Activated naive CD4-positive, alpha-beta T cell treated with anti-CD3 and anti-CD28 coated beads, Interleukin-2, amount 10 ng/mL, durations not matched to agents 7 days and 5 days (primary cell): ENCODE data around the gene RNF44.
A peak's percentile ranks its signal among the peaks of the same experiment; 100 is the strongest.

Source experiments
- CTCF ChIA-PET: fragments of 350-600 bp; sonication (Branson Sonifier 250); formaldehyde crosslinking; loops from one replicate; lab custom pipeline; 2021; ENCODE audit warnings: antibody characterized with exemption; lab: Charles Lee
- DNase-seq: peaks from one replicate; pipeline ENCODE4 v3.0.0-alpha.2; 2020
- H3K27ac Mint-ChIP-seq: one replicate; pipeline ENCODE4 v1.8.0; 2021; ENCODE audit warnings: mild to moderate bottlenecking, moderate library complexity, mixed read lengths
- H3K27me3 Mint-ChIP-seq: one replicate; pipeline ENCODE4 v1.8.0; 2021; ENCODE audit warnings: mild to moderate bottlenecking, mixed read lengths
- H3K36me3 Mint-ChIP-seq: one replicate; pipeline ENCODE4 v1.8.0; 2021; ENCODE audit warnings: mixed read lengths
- H3K4me1 Mint-ChIP-seq: one replicate; pipeline ENCODE4 v1.8.0; 2021; ENCODE audit warnings: mixed read lengths
- H3K4me3 Mint-ChIP-seq: one replicate; pipeline ENCODE4 v1.8.0; 2021; ENCODE audit warnings: mild to moderate bottlenecking, moderate library complexity, mixed read lengths
- H3K9me3 Mint-ChIP-seq: one replicate; pipeline ENCODE4 v1.8.0; 2021; ENCODE audit warnings: mixed read lengths

Gene RNF44

DNA sequence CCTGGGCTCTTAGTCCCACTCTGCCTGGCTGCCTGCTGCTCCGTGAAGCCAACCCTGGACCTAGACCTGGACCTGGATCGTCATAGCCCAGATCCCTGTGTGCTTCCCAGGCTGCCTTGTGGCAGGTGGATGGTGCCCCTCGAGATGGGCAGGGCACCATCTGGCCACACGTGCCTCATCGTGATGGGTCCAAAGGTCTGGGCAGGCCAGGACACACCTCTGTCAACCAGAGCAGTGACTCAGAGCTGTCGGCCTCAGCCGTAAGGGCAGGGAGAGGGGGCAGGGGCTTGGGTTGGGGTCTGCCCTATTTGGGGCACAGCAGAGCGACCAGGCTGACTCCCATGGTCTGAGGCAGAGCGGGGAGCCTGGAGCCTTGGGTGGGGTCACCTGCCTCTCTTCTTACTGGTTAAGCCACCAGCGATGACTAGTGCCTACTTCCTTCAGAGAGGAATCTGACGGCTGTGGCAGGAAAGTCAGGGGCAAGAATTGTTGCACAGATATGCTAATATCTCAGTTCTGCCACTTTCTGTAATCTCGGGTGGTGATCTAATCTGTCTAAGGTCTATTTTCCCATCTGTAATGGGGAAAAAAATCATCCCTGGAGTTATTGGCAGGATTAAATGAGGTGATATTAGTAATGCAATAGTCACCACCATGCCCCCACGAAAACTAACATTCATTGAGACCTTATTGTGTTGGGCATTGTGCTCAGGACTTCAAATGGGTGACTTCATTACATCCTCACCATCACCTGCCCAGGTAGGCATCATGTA, 8.7 kb upstream of the RNF44 start:
- Mint-ChIP-seq H3K4me3 (no peak overlapping the region), H3K36me3 (peaks cover 10% of the 10 kb centered on the region), H3K27ac (no peak overlapping the region), H3K9me3 (no peaks in the 10 kb centered on the region), H3K27me3 (no peaks in the 10 kb centered on the region), H3K4me1 (peaks cover 50% of the 10 kb centered on the region)
- DNase-seq, result no peak
- CTCF ChIA-PET, result no interaction called here

DNA sequence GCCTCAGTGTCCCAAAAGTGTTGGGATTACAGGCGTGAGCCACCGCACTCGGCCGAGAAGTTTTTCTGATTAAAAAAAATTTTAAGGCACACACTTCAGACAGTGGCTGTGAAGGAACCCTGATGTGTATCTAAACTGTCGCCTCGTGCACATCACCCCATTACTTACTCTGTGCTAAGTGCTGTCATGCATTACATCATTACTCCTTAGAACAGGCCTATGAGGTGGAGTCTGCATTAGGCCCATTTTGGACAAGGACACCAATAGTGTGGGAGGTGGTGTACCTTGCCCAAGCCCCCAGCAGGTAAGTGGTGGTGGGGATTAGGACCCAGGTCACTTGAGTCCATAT, 8.2 kb upstream of the RNF44 start:
- CTCF ChIA-PET, result no interaction called here

DNA sequence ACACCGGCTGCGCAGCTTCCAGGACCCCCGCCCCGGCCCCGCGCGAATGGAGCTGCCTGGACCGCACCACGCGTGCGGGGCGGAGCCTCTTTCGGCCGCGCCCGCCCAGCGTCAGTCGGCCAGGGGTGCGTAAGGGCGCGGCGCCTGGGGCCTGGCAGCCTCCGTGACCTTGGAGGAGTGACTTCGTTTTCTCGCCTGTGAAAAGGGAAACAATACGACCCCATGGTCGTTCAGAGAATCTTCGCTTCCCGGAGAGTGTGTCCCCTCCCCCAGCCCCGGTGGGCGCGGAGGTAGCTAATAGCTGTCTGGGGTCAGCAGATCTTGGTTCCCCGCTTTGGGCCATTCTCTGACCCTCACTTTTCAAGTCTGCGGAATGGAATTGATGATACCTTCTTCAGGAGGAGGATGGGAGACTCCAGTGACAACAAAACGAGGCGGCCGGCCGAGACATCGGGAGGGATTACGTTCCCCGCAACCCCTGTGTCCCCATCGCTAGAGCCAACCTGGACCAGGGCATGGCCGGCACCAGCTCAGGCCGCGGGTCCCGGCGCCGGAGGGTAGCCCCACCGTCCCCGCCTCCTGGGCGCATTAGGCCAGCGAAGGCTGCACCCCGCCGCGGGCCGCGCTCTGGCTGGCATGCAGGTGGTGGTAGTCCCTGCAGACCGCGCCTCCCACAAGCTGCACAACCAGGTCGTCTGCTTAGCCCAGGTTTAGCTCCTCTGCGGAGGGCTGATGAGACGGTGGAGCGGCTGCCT, 6.4 kb upstream of the RNF44 start:
- Mint-ChIP-seq H3K9me3 (no peaks in the 10 kb centered on the region), H3K4me3 (peak overlapping the region; percentile 93), H3K27me3 (no peaks in the 10 kb centered on the region), H3K27ac (peak overlapping the region; percentile 97), H3K4me1 (peaks cover 65% of the 10 kb centered on the region), H3K36me3 (peaks cover 10% of the 10 kb centered on the region)
- CTCF ChIA-PET, result interaction anchor here (1.0 to 2.8 kb wide), 10 partner anchors 9 to 137 kb away, joined by 3 to 27 read pairs (median 4); partner anchors contain the start of gene CLTB
- DNase-seq, result peak; percentile 86

More for the DNA sequence above, 8.2 kb upstream of the RNF44 start:
- H3K9me3 Mint-ChIP-seq, result no peaks in the 10 kb centered on the region
- H3K4me1 Mint-ChIP-seq, result peaks cover 50% of the 10 kb centered on the region
- H3K27ac Mint-ChIP-seq, result no peak overlapping the region
- peak overlapping the region; percentile 93 for H3K4me3 Mint-ChIP-seq
- no peaks in the 10 kb centered on the region for H3K27me3 Mint-ChIP-seq
- peaks cover 10% of the 10 kb centered on the region for H3K36me3 Mint-ChIP-seq
- DNase-seq, result no peak

DNA sequence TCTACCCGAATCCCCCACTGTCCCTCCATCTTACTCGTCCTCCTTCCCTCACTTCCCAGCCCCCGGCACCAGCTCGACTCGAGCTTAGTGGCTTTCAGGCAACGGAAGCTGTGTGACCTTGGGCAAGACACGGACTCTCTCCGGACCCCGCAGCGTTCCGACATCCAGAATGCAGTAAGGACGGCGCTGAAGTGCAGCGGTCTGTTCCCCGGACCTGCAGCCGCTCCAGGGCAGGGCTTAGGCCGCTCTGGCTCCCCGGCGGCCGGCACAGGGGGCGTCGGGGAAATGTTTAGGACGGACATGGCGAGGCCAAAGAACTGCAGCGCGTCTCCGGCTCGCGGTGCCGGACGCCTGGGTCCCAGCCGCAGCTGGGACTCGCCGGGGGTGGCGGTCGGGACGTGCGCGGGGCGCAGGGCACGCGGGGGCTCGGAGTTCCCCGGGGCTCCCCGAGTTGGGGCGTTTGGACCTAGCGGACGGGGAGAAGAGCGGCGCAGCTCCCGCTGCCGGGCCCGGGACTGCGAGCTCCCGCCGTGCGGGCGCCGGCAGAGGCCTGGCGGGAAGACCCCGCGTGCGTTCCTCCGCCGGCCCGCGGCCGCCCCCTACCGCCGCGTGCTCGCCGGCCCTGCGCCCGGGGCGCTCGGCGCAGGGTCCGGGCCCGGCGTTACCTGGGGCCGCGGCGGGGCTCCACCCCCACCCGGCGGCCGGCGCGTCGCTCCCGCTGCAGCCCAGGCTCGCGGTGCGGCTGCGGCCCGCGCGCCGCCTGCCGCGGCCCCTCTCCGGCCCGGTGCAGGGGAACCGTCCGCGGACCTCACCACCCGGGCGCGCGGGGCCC, 5.6 kb upstream of the RNF44 start:
- CTCF ChIA-PET, result interaction anchor here (1.0 to 2.8 kb wide), 7 partner anchors 8 to 136 kb away, joined by 3 to 27 read pairs (median 5); partner anchors contain the start of gene CLTB
- peak overlapping the region; percentile 98 for H3K27ac Mint-ChIP-seq
- H3K4me3 Mint-ChIP-seq, result peak overlapping the region; percentile 79
- peaks cover 73% of the 10 kb centered on the region for H3K4me1 Mint-ChIP-seq
- H3K9me3 Mint-ChIP-seq, result no peaks in the 10 kb centered on the region
- H3K27me3 Mint-ChIP-seq, result no peaks in the 10 kb centered on the region
- peaks cover 10% of the 10 kb centered on the region for H3K36me3 Mint-ChIP-seq
- peak; percentile 55 for DNase-seq

DNA sequence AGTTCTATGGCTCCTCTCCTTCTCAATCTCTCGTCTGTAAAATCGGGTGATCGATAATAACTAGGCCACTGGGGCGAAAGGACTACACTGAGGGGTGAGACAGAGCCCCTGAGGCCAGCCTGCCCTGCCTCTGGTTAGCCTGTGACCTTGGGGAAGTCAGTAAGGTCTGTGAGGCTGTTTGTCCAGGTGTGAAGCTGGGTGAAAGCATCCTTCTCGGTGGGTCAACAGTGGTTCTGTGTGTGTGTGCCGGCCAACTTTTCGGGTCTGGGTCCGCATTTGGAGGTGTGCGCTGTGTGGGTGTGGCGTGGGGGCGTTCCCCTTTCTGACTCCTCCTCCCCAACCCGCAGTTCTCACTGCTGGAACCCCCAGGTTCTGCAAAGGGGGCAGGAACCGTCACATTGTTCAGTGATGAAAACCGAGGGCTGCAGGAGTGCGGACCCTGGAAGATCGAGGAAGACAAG, 5.0 kb upstream of the RNF44 start:
- H3K9me3 Mint-ChIP-seq, result no peaks in the 10 kb centered on the region
- peaks cover 69% of the 10 kb centered on the region for H3K4me1 Mint-ChIP-seq
- H3K27me3 Mint-ChIP-seq, result no peaks in the 10 kb centered on the region
- peak; percentile 84 for DNase-seq
- peak overlapping the region; percentile 79 for H3K4me3 Mint-ChIP-seq
- CTCF ChIA-PET, result interaction anchor here (1.3 to 2.8 kb wide), 4 partner anchors 8 to 125 kb away, joined by 3 to 27 read pairs (median 16); partner anchors contain the start of gene CLTB
- H3K27ac Mint-ChIP-seq, result peak overlapping the region; percentile 98
- peaks cover 10% of the 10 kb centered on the region for H3K36me3 Mint-ChIP-seq

DNA sequence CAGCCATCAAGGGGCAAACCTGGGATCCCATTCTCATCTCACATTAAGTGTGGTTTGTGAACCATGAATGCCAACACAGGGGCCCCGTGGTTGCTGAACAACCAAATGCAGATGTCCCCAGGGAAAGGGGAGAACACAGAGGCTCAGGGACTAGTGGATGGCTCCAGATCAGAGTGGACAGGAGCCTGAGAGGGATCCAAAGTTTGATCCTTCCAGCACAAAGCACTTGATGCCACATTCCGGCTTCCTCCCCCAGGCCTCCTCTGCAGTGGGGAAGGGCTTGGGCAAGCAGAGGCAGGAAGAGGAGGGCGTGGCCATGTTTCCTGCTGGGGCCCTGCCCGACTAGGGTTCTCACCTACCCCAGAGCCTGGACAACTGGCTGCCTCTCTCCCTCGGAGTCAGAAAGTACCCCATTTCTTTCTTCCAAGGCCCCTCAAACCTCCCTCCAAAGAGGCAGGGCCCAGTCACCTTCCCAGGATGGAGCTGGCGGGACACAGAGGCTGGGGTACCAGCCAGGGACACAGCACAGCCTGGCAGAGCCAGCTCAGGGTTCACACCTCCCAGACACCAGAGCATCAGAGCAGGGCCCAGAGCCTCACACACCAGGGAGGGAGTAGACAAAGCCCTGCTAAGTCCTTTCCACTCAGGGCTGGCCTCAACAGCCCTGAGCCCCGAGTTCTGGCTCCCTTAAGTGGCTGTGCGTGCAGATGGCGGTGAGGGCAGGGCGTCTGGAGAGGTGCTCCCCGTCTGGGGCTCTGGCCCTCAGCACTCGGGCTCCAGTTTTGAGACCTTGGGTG, 4.3 kb upstream of the RNF44 start:
- Mint-ChIP-seq H3K9me3 (no peaks in the 10 kb centered on the region), H3K4me3 (peak overlapping the region; percentile 79), H3K4me1 (peaks cover 69% of the 10 kb centered on the region), H3K27ac (peak overlapping the region; percentile 98), H3K36me3 (peaks cover 10% of the 10 kb centered on the region), H3K27me3 (no peaks in the 10 kb centered on the region)
- DNase-seq, result peak; percentile 88
- CTCF ChIA-PET, result no interaction called here

DNA sequence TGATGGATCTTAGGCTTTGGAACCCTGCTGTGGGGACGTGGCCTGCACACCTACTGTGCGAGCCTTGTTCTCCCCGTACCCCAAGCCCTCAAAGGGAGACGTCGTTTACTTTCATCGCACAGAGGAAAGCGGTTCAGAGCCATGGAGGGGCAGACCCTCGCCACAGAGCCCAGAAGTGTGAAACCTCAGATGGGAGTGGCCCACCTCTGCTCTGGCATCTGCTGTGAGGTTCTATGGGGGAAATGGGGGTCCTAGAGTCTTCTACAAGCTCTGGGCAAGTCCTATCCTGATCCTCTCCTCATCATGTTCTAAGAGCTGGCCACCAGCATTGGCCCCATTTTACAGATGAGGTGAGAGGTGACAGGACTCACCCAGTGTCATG, 3.7 kb upstream of the RNF44 start:
- Mint-ChIP-seq H3K9me3 (no peaks in the 10 kb centered on the region), H3K36me3 (peaks cover 12% of the 10 kb centered on the region), H3K4me3 (peak overlapping the region; percentile 79), H3K4me1 (peaks cover 65% of the 10 kb centered on the region), H3K27me3 (no peaks in the 10 kb centered on the region), H3K27ac (peak overlapping the region; percentile 98)
- DNase-seq, result no peak
- CTCF ChIA-PET, result no interaction called here

DNA sequence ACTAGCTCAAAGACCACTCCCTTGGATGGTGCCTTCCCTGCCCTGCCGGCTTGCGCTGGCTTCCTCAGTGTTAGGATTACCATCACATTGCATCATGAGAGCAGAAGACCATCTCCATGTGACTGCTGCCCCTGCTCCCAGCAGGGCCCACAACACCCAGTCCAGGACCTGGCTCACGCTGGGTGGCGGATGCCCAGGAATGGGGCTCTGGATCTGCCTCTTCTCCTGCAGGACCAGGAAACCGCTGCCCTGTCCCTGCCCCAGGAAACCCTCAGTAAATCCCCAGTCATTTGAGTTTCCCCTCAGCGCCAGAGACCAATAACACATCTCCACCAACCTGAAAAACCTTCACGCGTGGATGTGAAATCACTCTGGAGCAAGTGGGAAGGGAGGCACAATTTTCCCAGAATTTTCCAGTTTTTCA, 3.3 kb upstream of the RNF44 start:
- H3K4me1 Mint-ChIP-seq, result peaks cover 62% of the 10 kb centered on the region

DNA sequence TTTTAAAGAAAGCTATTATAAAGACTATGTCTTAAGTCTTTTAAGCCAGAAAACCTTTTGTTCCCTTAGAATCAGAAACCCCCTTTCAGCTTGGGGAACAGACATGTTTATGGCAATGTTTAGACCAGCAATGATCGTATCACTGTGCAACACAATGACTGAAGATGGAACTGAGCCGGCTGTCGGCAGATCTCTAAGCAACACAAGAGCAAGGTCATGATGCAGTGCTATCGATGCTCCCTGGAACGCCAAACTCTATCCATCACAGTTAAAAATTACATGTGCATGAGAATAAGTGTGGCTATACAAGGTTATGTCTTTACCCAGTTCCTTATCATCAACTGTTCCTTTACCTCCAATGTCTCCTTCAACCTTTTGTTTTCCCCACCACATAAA, 1.8 kb upstream of the RNF44 start:
- Mint-ChIP-seq H3K36me3 (peaks cover 22% of the 10 kb centered on the region), H3K9me3 (no peaks in the 10 kb centered on the region)

More for the DNA sequence above, 3.3 kb upstream of the RNF44 start:
- no peak for DNase-seq
- peak overlapping the region; percentile 98 for H3K27ac Mint-ChIP-seq
- H3K27me3 Mint-ChIP-seq, result no peaks in the 10 kb centered on the region
- peak overlapping the region; percentile 79 for H3K4me3 Mint-ChIP-seq
- peaks cover 13% of the 10 kb centered on the region for H3K36me3 Mint-ChIP-seq
- H3K9me3 Mint-ChIP-seq, result no peaks in the 10 kb centered on the region
- CTCF ChIA-PET, result interaction anchor here (1.0 to 1.3 kb wide), 2 partner anchors 11 to 125 kb away, joined by 3 to 4 read pairs; no protein-coding TSS in a partner anchor

DNA sequence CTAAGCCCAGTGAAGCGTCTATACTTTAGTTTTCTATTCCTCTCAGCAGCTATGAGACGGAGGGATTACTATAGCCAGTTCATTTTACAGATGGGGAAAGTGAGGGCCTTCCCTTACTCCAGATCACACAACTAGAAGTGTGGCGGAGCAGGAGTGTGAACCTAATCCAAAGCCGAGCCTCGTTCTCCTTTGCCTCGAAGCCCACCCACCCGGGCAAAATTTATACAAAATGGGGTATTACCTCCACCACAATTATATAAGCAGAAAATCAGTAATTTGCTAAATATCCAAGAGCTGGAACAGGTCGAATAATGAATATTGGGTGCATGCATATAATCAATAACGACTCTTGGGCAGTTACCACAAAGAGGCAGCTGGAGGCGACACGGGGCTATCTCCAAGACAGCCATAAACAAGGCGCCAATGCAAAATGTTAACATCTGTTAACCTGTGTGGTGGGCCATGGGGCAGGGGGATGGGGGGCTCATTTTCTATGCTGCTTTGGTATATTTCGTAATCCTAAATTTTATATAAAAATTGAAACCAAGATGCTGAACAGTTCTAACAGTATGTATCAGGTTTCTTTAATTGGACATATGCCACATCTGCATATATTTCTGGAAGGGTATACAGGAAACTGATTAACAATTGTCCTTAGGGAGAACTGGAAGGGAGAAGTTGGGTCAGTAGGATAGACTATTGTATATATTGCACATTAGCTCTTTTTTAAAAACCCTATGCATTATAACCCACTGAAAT, 1.2 kb upstream of the RNF44 start:
- H3K9me3 Mint-ChIP-seq, result no peaks in the 10 kb centered on the region
- peak overlapping the region; percentile 96 for H3K4me3 Mint-ChIP-seq
- H3K4me1 Mint-ChIP-seq, result peaks cover 65% of the 10 kb centered on the region
- H3K27me3 Mint-ChIP-seq, result no peaks in the 10 kb centered on the region
- CTCF ChIA-PET, result interaction anchor here (0.9 to 1.2 kb wide), 2 partner anchors 11 to 91 kb away, joined by 3 read pairs; partner anchors contain the start of genes CDHR2 and FAF2
- no peak for DNase-seq
- peaks cover 26% of the 10 kb centered on the region for H3K36me3 Mint-ChIP-seq
- peak overlapping the region; percentile 100 for H3K27ac Mint-ChIP-seq

More for the DNA sequence above, 1.8 kb upstream of the RNF44 start:
- no peak overlapping the region for H3K4me3 Mint-ChIP-seq
- CTCF ChIA-PET, result interaction anchor here (0.6 to 1.3 kb wide), 5 partner anchors 9 to 122 kb away, joined by 3 to 4 read pairs (median 3); partner anchors contain the start of genes CDHR2 and FAF2
- H3K4me1 Mint-ChIP-seq, result peaks cover 63% of the 10 kb centered on the region
- no peak for DNase-seq
- peak overlapping the region; percentile 100 for H3K27ac Mint-ChIP-seq
- no peaks in the 10 kb centered on the region for H3K27me3 Mint-ChIP-seq

DNA sequence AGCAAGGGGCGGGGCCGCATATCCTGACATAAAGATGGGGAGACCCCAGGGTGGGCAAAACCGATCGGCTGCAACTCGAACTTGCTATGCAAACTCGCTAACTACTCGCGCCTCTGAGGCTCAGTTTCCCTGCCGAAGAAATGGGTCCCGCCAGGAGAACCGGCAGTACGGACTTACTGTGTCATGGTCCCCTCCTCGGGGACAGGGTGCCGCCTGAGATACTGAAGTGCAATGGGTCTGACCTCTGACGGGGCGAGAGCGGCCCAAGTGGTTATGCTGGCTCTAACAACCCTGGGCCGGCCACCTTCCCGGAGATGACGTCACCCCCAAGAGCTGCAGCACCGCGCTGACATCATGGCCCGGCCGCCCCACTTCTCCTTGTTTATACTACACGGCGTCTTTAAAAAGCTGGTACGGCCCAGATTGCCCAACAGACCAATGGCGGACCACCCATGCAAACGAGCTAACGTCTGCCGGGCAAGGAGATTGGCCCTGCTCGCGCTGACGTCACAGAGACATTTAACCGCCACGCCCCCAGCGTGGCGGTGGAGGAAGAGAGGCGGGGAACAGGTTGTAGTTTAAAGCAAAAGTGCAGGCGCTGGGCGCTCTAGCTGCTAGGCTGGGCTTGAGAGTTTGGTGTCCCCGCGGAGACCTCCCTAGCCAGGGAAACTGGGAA, 490 bp upstream of the RNF44 start:
- H3K27ac Mint-ChIP-seq, result peak overlapping the region; percentile 100
- peaks cover 30% of the 10 kb centered on the region for H3K36me3 Mint-ChIP-seq
- CTCF ChIA-PET, result interaction anchor here (1.2 to 2.7 kb wide), 2 partner anchors 11 to 90 kb away, joined by 3 to 9 read pairs; partner anchors contain the start of gene CDHR2
- H3K27me3 Mint-ChIP-seq, result no peaks in the 10 kb centered on the region
- H3K4me3 Mint-ChIP-seq, result peak overlapping the region; percentile 96
- H3K9me3 Mint-ChIP-seq, result no peaks in the 10 kb centered on the region
- H3K4me1 Mint-ChIP-seq, result peaks cover 72% of the 10 kb centered on the region
- DNase-seq, result peak; percentile 99
